Neural crest cell (in vitro differentiated cells): ENCODE data around the gene CAMK2D. TPM values are rescaled to one million over a fixed set of nuclear protein-coding genes. Genes with fewer than 3 reads are reported as not detected.
A peak's percentile ranks its signal among the peaks of the same experiment; 100 is the strongest.
"Not testable (repeated sequence)": the region's sequence is repeated elsewhere in the genome, so short reads cannot be mapped to it uniquely, and the experiment has no call there.

Source experiments
- DNase-seq: peaks from one replicate; pipeline ENCODE4 v3.0.0; 2021; ENCODE audit warnings: low read depth, mixed read lengths, low spot score
- H3K27ac Mint-ChIP-seq: one replicate; pipeline ENCODE4 v1.8.0; 2021; ENCODE audit warnings: mild to moderate bottlenecking, mixed read lengths; ENCODE audit not compliant: unreplicated experiment
- H3K27me3 Mint-ChIP-seq: 2 replicates; pipeline ENCODE4 v1.8.0; 2021; ENCODE audit warnings: low read depth, mild to moderate bottlenecking, mixed read lengths
- H3K36me3 Mint-ChIP-seq: 2 replicates; pipeline ENCODE4 v1.8.0; 2021; ENCODE audit warnings: low read depth, mild to moderate bottlenecking, mixed read lengths
- H3K4me1 Mint-ChIP-seq: 2 replicates; pipeline ENCODE4 v1.8.0; 2021; ENCODE audit warnings: mixed read lengths
- H3K4me3 Mint-ChIP-seq: one replicate; pipeline ENCODE4 v1.8.0; 2021; ENCODE audit warnings: mild to moderate bottlenecking, mixed read lengths
- H3K9me3 Mint-ChIP-seq: 2 replicates; pipeline ENCODE4 v1.8.0; 2021; ENCODE audit warnings: mixed read lengths
- CTCF ChIP-seq: fragments of 200-600 bp; sonication (generic); conservative IDR thresholded peaks from 2 replicates; pipeline ENCODE4 v1.5.0; 2021; ENCODE audit warnings: antibody characterized with exemption, mild to moderate bottlenecking
- total RNA-seq: library from RNA; stranded (reverse); gene quantifications from 2 replicates; pipeline ENCODE4 v1.2.1, GENCODE V29; 2021

The CAMK2D gene
- total RNA-seq, 1 donor from 2014 or later: 33.7 TPM

- Mint-ChIP-seq H3K4me3 (no peak overlapping the region), H3K4me1 (peaks cover 19% of the 10 kb centered on the region), H3K27ac (no peak overlapping the region), H3K27me3 (no peaks in the 10 kb centered on the region), H3K36me3 (no peaks in the 10 kb centered on the region), H3K9me3 (no peaks in the 10 kb centered on the region)
- no peak for DNase-seq
- TF ChIP-seq CTCF: no peak
Observed at GRCh38 chr4:113764720-113765264, 3.3 kb upstream of the CAMK2D start.

- H3K9me3 Mint-ChIP-seq, DNase-seq, H3K36me3 Mint-ChIP-seq, H3K27me3 Mint-ChIP-seq, H3K27ac Mint-ChIP-seq, H3K4me3 Mint-ChIP-seq: not testable (repeated sequence)
- peaks cover 25% of the 10 kb centered on the region for H3K4me1 Mint-ChIP-seq
Observed at GRCh38 chr4:113763923-113764322, 2.4 kb upstream of the CAMK2D start.

- DNase-seq: no peak
- Mint-ChIP-seq H3K36me3 (no peaks in the 10 kb centered on the region), H3K4me3 (peak overlapping the region; percentile 93), H3K27ac (peak overlapping the region; percentile 99), H3K9me3 (no peaks in the 10 kb centered on the region), H3K27me3 (no peaks in the 10 kb centered on the region), H3K4me1 (peaks cover 34% of the 10 kb centered on the region)
- no peak for TF ChIP-seq CTCF
Observed at GRCh38 chr4:113763029-113763285, 1.4 kb upstream of the CAMK2D start.

- Mint-ChIP-seq H3K27ac (peak overlapping the region; percentile 99), H3K9me3 (no peaks in the 10 kb centered on the region), H3K4me3 (peak overlapping the region; percentile 93), H3K4me1 (peaks cover 38% of the 10 kb centered on the region), H3K36me3 (no peaks in the 10 kb centered on the region), H3K27me3 (no peaks in the 10 kb centered on the region)
- TF ChIP-seq CTCF: peak; percentile 24
- DNase-seq: peak; percentile 92
Observed at GRCh38 chr4:113762186-113763028, 869 bp upstream of the CAMK2D start.

- DNase-seq: peak; percentile 49
- Mint-ChIP-seq H3K4me1 (peaks cover 48% of the 10 kb centered on the region), H3K27me3 (no peaks in the 10 kb centered on the region), H3K9me3 (no peaks in the 10 kb centered on the region), H3K4me3 (peak overlapping the region; percentile 98), H3K36me3 (no peaks in the 10 kb centered on the region), H3K27ac (peak overlapping the region; percentile 93)
- TF ChIP-seq CTCF: no peak
Observed at GRCh38 chr4:113760795-113761619, 531 bp downstream of the CAMK2D start.
